HepG2 (cell line): ENCODE measurements around the gene FNDC3A. TPM values are rescaled to one million over a fixed set of nuclear protein-coding genes. Genes with fewer than 3 reads are reported as not detected.

Experiments
- ATAC-seq: fragments of 200-7000 bp; cut with Tn5 transposase; 3 replicates; pipeline ENCODE4 v1.9.1; 2020; ENCODE audit warnings: mild to moderate bottlenecking, moderate library complexity
- BruUV-seq: library from RNA; stranded (reverse); fragments of 400-500 nt; replicated peaks from 2 replicates; lab custom pipeline; 2021; lab: Mats Ljungman, UMichigan
- CTCF ChIA-PET: fragments of 300-600 bp; formaldehyde crosslinking; extraction: SDS; loops from one replicate; lab custom pipeline; 2021; ENCODE audit warnings: low total read pairs, inconsistent platforms, low intra/inter-chr PET ratio; lab: Yijun Ruan, JAX
- POLR2A ChIA-PET: fragments of 350-600 bp; sonication (Branson Sonifier 250); formaldehyde crosslinking; loops from one replicate; lab custom pipeline; 2020; ENCODE audit warnings: antibody characterized with exemption, inconsistent platforms; lab: Yijun Ruan, JAX
- DNase-seq: peaks from one replicate; pipeline ENCODE4 v3.0.0-alpha.2; 2015; ENCODE audit warnings: low spot score
- FAIRE-seq: peaks from 3 replicates; lab custom pipeline; 2011; peaks lifted over from hg19 to GRCh38; lab: Jason Lieb, UNC
- H2AFZ ChIP-seq: one replicate; pipeline ENCODE4 v1.6.1; 2011; ENCODE audit warnings: low read length, inconsistent platforms
- H3K27ac ChIP-seq: fragments of 300-600 bp; 3 replicates; pipeline ENCODE4 v1.8.0; 2011; ENCODE audit warnings: mixed run types, mild to moderate bottlenecking, mixed read lengths, low read length, inconsistent platforms; ENCODE audit not compliant: insufficient read depth; ENCODE audit errors: extremely low read length
- H3K27me3 ChIP-seq, 2 experiments: fragments of 200-600 bp in 1 of 2; 2 replicates in 1 of 2; 3 replicates in 1 of 2; pipeline versions ENCODE4 v1.6.0 to v1.8.0; 2011; ENCODE audit warnings: low read length in 2 of 2, mild to moderate bottlenecking in 2 of 2, moderate library complexity in 2 of 2, inconsistent platforms in 1 of 2; ENCODE audit not compliant: insufficient read depth in 2 of 2, control insufficient read depth in 1 of 2
- H3K36me3 ChIP-seq, 2 experiments: fragments of 200-600 bp in 1 of 2; replicated peaks in 1 of 2; 2 replicates in 1 of 2; 3 replicates in 1 of 2; pipeline versions ENCODE4 v1.5.1 to v1.8.0; 2011; ENCODE audit warnings: low read length in 2 of 2, inconsistent platforms in 1 of 2; ENCODE audit not compliant: insufficient read depth in 2 of 2, control insufficient read depth in 1 of 2
- H3K4me1 ChIP-seq: 2 replicates; pipeline ENCODE4 v1.5.1; 2012; ENCODE audit warnings: low read length, inconsistent platforms; ENCODE audit not compliant: insufficient read depth
- H3K4me2 ChIP-seq: 2 replicates; pipeline ENCODE4 v1.6.0; 2011; ENCODE audit warnings: low read depth, low read length, inconsistent platforms
- H3K4me3 ChIP-seq, 3 experiments: fragments of 200-600 bp in 1 of 3; sonication (generic), shearing (Covaris generic) in 1 of 3; replicated peaks in 1 of 3; 2 replicates each; pipeline ENCODE4 v1.5.1; 2011 to 2016; ENCODE audit warnings: low read length in 3 of 3, inconsistent platforms in 2 of 3, low read depth in 2 of 3, mild to moderate bottlenecking in 2 of 3, control low read depth in 1 of 3, mixed read lengths in 1 of 3; ENCODE audit not compliant: insufficient read depth in 1 of 3
- H3K79me2 ChIP-seq: one replicate; pipeline ENCODE4 v1.6.1; 2011; ENCODE audit warnings: low read length, inconsistent platforms; ENCODE audit not compliant: insufficient read depth
- H3K9ac ChIP-seq: 2 replicates; pipeline ENCODE4 v1.6.0; 2011; ENCODE audit warnings: mild to moderate bottlenecking, low read depth, low read length, inconsistent platforms; ENCODE audit not compliant: insufficient read depth
- H3K9me3 ChIP-seq: 2 replicates; pipeline ENCODE4 v1.5.1; 2012; ENCODE audit warnings: mild to moderate bottlenecking, low read length
- H4K20me1 ChIP-seq: 2 replicates; pipeline ENCODE4 v1.6.0; 2011; ENCODE audit warnings: inconsistent platforms, mild to moderate bottlenecking, low read length, moderate library complexity; ENCODE audit not compliant: insufficient read depth
- BHLHE40 ChIP-seq: IDR thresholded peaks from 2 replicates; pipeline ENCODE4 v1.6.1; 2011; ENCODE audit warnings: low read length, improper control_type of control experiment
- FOXM1 ChIP-seq: sonication (generic); formaldehyde crosslinking; IDR thresholded peaks from 2 replicates; pipeline ENCODE4 v1.5.0; 2020; ENCODE audit warnings: missing genetic modification reagents
- KMT2A ChIP-seq: sonication (generic); formaldehyde crosslinking; IDR thresholded peaks from 2 replicates; pipeline ENCODE4 v1.4.0; 2020; ENCODE audit warnings: missing genetic modification reagents
- MAFF ChIP-seq: IDR thresholded peaks from 2 replicates; pipeline ENCODE4 v1.6.1; 2011; ENCODE audit warnings: low read depth, low read length, improper control_type of control experiment
- POLR2AphosphoS5 ChIP-seq: IDR thresholded peaks from 2 replicates; pipeline ENCODE4 v1.6.1; 2012; ENCODE audit warnings: low read depth, low read length
- RERE ChIP-seq: IDR thresholded peaks from 2 replicates; pipeline ENCODE4 v1.6.1; 2016; ENCODE audit warnings: low read depth, missing genetic modification reagents, missing compliant biosample characterization
- ZNF746 ChIP-seq: sonication (generic); formaldehyde crosslinking; IDR thresholded peaks from 2 replicates; pipeline ENCODE4 v1.8.0; 2022; ENCODE audit warnings: mild to moderate bottlenecking, missing genetic modification reagents
- ZNF770 ChIP-seq: sonication (generic); formaldehyde crosslinking; IDR thresholded peaks from 2 replicates; pipeline ENCODE4 v1.5.0; 2020; ENCODE audit warnings: mild to moderate bottlenecking, missing genetic modification reagents
- WGBS: methylation state at CpG from one replicate; pipeline ENCODE4 v1.1.6; 2017; ENCODE audit warnings: low lambda C conversion rate; 5-methylcytosine and 5-hydroxymethylcytosine counted together
- in situ Hi-C: cut with HindIII; loops from 2 replicates; pipeline ENCODE4 v1.10.0; 2017; ENCODE audit warnings: low pct_unique_long_range_greater_than_20kb; ENCODE audit not compliant: extremely low pct_ligation_motif_present
- intact Hi-C: fragments of 100-400 bp; cut with micrococcal nuclease; formaldehyde crosslinking; loops from one replicate; pipeline ENCODE4 v1.10.0; 2022; ENCODE audit not compliant: unreplicated experiment
- polyA plus RNA-seq, 8 experiments: library from polyadenylated mRNA; depleted of rRNA in 3 of 8; stranded (reverse) in 7 of 8; unstranded in 1 of 8; fragments of >200 nt; fragmentation: Illumina TruSeq in 4 of 8; extraction: Trizol in 4 of 8; gene quantifications; 2 replicates each; pipeline versions ENCODE4 v1.2.1 to v1.2.3, GENCODE V29; 2011 to 2016; ENCODE audit warnings: low read depth in 4 of 8, missing spikeins in 1 of 8, mixed read lengths in 1 of 8; ENCODE audit not compliant: insufficient read depth in 1 of 8
- total RNA-seq, 5 experiments: library from RNA; depleted of rRNA; stranded (reverse); fragments of >200 nt; fragmentation: Illumina TruSeq; extraction: Trizol; gene quantifications; 2 replicates each; pipeline ENCODE4 v1.2.3, GENCODE V29; 2016; ENCODE audit warnings: low read depth in 1 of 5

The FNDC3A gene
- total and polyA plus RNA-seq, 2 of the 13 experiments (the other 11 are each of a cell fraction or from before 2014, with no cell fraction given) = 36.7 to 39.3 TPM

GRCh38 chr13:49029570-49029969 is 53.9 kb downstream of the FNDC3A start:
- no peaks in the 10 kb centered on the region for H4K20me1 ChIP-seq
- DNase-seq (no peak), FAIRE-seq (no peak), ATAC-seq (no peak)
- no peaks in the 10 kb centered on the region for H3K36me3 ChIP-seq
- no peak for TF ChIP-seq ZNF770 (CRISPR knock-in tag)
- TF ChIP-seq BHLHE40 = no peak
- no peak for TF ChIP-seq MAFF
- no peak for TF ChIP-seq FOXM1 (CRISPR knock-in tag)
- TF ChIP-seq ZNF746 (CRISPR knock-in tag) = no peak
- no peak for TF ChIP-seq POLR2AphosphoS5
- TF ChIP-seq KMT2A (CRISPR knock-in tag) = no peak
- TF ChIP-seq RERE (CRISPR knock-in tag) = no peak
- ChIA-PET CTCF (no interaction called here), POLR2A (no interaction called here)
- no peaks in the 10 kb centered on the region for H3K79me2 ChIP-seq
- no peak overlapping the region for H2AFZ ChIP-seq
- no peak overlapping the region for H3K9ac ChIP-seq
- no peaks in the 10 kb centered on the region for H3K27me3 ChIP-seq
- 94% methylated on average over 2 of the region's 2 CpGs for WGBS
- BruUV-seq = no TSS peak
- no peak overlapping the region for H3K27ac ChIP-seq
- intact Hi-C loops (no loop called here), in situ Hi-C loops (no loop called here)
- no peak overlapping the region for H3K4me3 ChIP-seq
- no peaks in the 10 kb centered on the region for H3K4me1 ChIP-seq
- no peak overlapping the region for H3K4me2 ChIP-seq
- no peaks in the 10 kb centered on the region for H3K9me3 ChIP-seq
